Activated naive CD4-positive, alpha-beta T cell treated with anti-CD3 and anti-CD28 coated beads, Interleukin-2, amount 10 ng/mL, durations not matched to agents 7 days and 5 days (primary cell): ENCODE results near the gene SNX15.
A peak's percentile ranks its signal among the peaks of the same experiment; 100 is the strongest.

Experiments
- CTCF ChIA-PET: fragments of 350-600 bp; sonication (Branson Sonifier 250); formaldehyde crosslinking; loops from one replicate; lab custom pipeline; 2021; ENCODE audit warnings: antibody characterized with exemption; lab: Charles Lee
- DNase-seq: peaks from one replicate; pipeline ENCODE4 v3.0.0-alpha.2; 2020
- H3K27ac Mint-ChIP-seq: one replicate; pipeline ENCODE4 v1.8.0; 2021; ENCODE audit warnings: mild to moderate bottlenecking, moderate library complexity, mixed read lengths
- H3K27me3 Mint-ChIP-seq: one replicate; pipeline ENCODE4 v1.8.0; 2021; ENCODE audit warnings: mild to moderate bottlenecking, mixed read lengths
- H3K36me3 Mint-ChIP-seq: one replicate; pipeline ENCODE4 v1.8.0; 2021; ENCODE audit warnings: mixed read lengths
- H3K4me1 Mint-ChIP-seq: one replicate; pipeline ENCODE4 v1.8.0; 2021; ENCODE audit warnings: mixed read lengths
- H3K4me3 Mint-ChIP-seq: one replicate; pipeline ENCODE4 v1.8.0; 2021; ENCODE audit warnings: mild to moderate bottlenecking, moderate library complexity, mixed read lengths
- H3K9me3 Mint-ChIP-seq: one replicate; pipeline ENCODE4 v1.8.0; 2021; ENCODE audit warnings: mixed read lengths

The SNX15 gene

GRCh38 chr11:65067446-65067845 is 40.2 kb downstream of the SNX15 start:
- no peak for DNase-seq
- Mint-ChIP-seq H3K9me3 (no peaks in the 10 kb centered on the region), H3K4me1 (no peaks in the 10 kb centered on the region), H3K27ac (no peak overlapping the region), H3K36me3 (no peaks in the 10 kb centered on the region), H3K27me3 (peaks cover 3% of the 10 kb centered on the region), H3K4me3 (no peak overlapping the region)
- CTCF ChIA-PET: no interaction called here

DNA sequence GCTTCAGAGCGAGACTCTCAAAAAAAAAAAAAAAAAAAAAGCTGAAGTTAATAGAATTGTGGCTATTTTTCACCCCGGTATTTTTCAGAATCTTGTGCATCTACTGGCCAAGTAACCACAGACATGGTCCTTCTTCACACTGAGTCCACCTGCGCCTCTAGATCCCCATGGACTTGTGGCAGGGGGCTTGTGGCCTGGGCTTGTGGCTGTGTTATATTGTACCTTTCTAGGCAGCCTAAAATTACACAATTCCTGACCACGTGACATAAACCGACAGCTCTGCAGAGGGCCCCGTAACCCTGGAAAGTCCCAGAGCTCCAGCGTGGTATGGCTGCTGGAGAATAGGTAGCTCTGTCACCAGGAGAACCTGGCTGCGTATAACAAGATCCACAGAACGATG is 42.0 kb downstream of the SNX15 start:
- CTCF ChIA-PET: interaction anchor here (0.6 to 1.5 kb wide), 2 partner anchors 28 to 55 kb away, joined by 3 to 4 read pairs; partner anchors contain the start of genes ARL2 and SAC3D1
- H3K4me3 Mint-ChIP-seq: no peak overlapping the region
- DNase-seq: no peak
- no peaks in the 10 kb centered on the region for H3K4me1 Mint-ChIP-seq
- H3K9me3 Mint-ChIP-seq: no peaks in the 10 kb centered on the region
- H3K27ac Mint-ChIP-seq: no peak overlapping the region
- H3K36me3 Mint-ChIP-seq: no peaks in the 10 kb centered on the region
- no peaks in the 10 kb centered on the region for H3K27me3 Mint-ChIP-seq

GRCh38 chr11:65071907-65072630 is 44.8 kb downstream of the SNX15 start:
- Mint-ChIP-seq H3K4me1 (no peaks in the 10 kb centered on the region), H3K4me3 (no peak overlapping the region), H3K27ac (no peak overlapping the region), H3K9me3 (no peaks in the 10 kb centered on the region), H3K36me3 (peaks cover 11% of the 10 kb centered on the region), H3K27me3 (no peaks in the 10 kb centered on the region)
- DNase-seq: no peak
- CTCF ChIA-PET: interaction anchor here (0.6 kb wide), 1 partner anchor 31 kb away, joined by 3 read pairs; the partner anchor contains the start of gene SAC3D1

GRCh38 chr11:65072631-65072966 is 45.4 kb downstream of the SNX15 start:
- CTCF ChIA-PET: interaction anchor here (0.8 kb wide), 1 partner anchor 9 kb away, joined by 3 read pairs; no protein-coding TSS in a partner anchor
- no peak overlapping the region for H3K4me3 Mint-ChIP-seq

GRCh38 chr11:65077451-65077850 is 50.2 kb downstream of the SNX15 start:
- H3K4me1 Mint-ChIP-seq: peaks cover 43% of the 10 kb centered on the region
- H3K9me3 Mint-ChIP-seq: no peaks in the 10 kb centered on the region
- CTCF ChIA-PET: interaction anchor here (1.4 to 2.0 kb wide), 4 partner anchors 28 to 230 kb away, joined by 4 to 6 read pairs (median 4); no protein-coding TSS in a partner anchor
- peak overlapping the region; percentile 67 for H3K27ac Mint-ChIP-seq
- DNase-seq: no peak
- H3K36me3 Mint-ChIP-seq: peaks cover 49% of the 10 kb centered on the region
- H3K4me3 Mint-ChIP-seq: no peak overlapping the region
- H3K27me3 Mint-ChIP-seq: no peaks in the 10 kb centered on the region

More at GRCh38 chr11:65072631-65072966, 45.4 kb downstream of the SNX15 start:
- Mint-ChIP-seq H3K27me3 (no peaks in the 10 kb centered on the region), H3K36me3 (peaks cover 16% of the 10 kb centered on the region), H3K4me1 (peaks cover 2% of the 10 kb centered on the region), H3K27ac (no peak overlapping the region), H3K9me3 (no peaks in the 10 kb centered on the region)
- DNase-seq: no peak

GRCh38 chr11:65078151-65078550 is 50.9 kb downstream of the SNX15 start:
- peak overlapping the region; percentile 86 for H3K27ac Mint-ChIP-seq
- CTCF ChIA-PET: interaction anchor here (1.0 to 1.4 kb wide), 2 partner anchors 29 to 66 kb away, joined by 4 to 6 read pairs; no protein-coding TSS in a partner anchor
- no peak overlapping the region for H3K4me3 Mint-ChIP-seq
- peaks cover 55% of the 10 kb centered on the region for H3K36me3 Mint-ChIP-seq
- H3K4me1 Mint-ChIP-seq: peaks cover 50% of the 10 kb centered on the region
- peak; percentile 84 for DNase-seq
- H3K27me3 Mint-ChIP-seq: no peaks in the 10 kb centered on the region
- H3K9me3 Mint-ChIP-seq: no peaks in the 10 kb centered on the region

- peaks cover 55% of the 10 kb centered on the region for H3K4me1 Mint-ChIP-seq
- peaks cover 5% of the 10 kb centered on the region for H3K27me3 Mint-ChIP-seq
- H3K36me3 Mint-ChIP-seq: peaks cover 62% of the 10 kb centered on the region
- peak overlapping the region; percentile 86 for H3K27ac Mint-ChIP-seq
- CTCF ChIA-PET: interaction anchor here (1.0 kb wide), 1 partner anchor 67 kb away, joined by 6 read pairs; no protein-coding TSS in a partner anchor
- H3K9me3 Mint-ChIP-seq: no peaks in the 10 kb centered on the region
- H3K4me3 Mint-ChIP-seq: no peak overlapping the region
- no peak for DNase-seq
Observed at GRCh38 chr11:65078786-65079342, 51.6 kb downstream of the SNX15 start.

GRCh38 chr11:65083134-65083833 is 56.0 kb downstream of the SNX15 start:
- Mint-ChIP-seq H3K4me1 (peaks cover 66% of the 10 kb centered on the region), H3K27me3 (peaks cover 12% of the 10 kb centered on the region), H3K9me3 (no peaks in the 10 kb centered on the region), H3K36me3 (peaks cover 58% of the 10 kb centered on the region), H3K27ac (peak overlapping the region; percentile 96), H3K4me3 (peak overlapping the region; percentile 97)
- DNase-seq: peak; percentile 30
- CTCF ChIA-PET: interaction anchor here (1.0 to 2.2 kb wide), 6 partner anchors 16 to 69 kb away, joined by 3 to 8 read pairs (median 6); partner anchors contain the start of genes ARL2, TM7SF2 and ZNHIT2

GRCh38 chr11:65083834-65084597 is 56.8 kb downstream of the SNX15 start, which contains the start of the genes CDCA5 and ZFPL1:
Gene CDCA5, minus strand, starts transcription at chr11:65084040. Its CDS starts 62 bp downstream, at chr11:65083978.
Gene ZFPL1, plus strand, starts transcription at chr11:65084222. Its CDS starts 477 bp downstream, at chr11:65084699.
- Mint-ChIP-seq H3K4me1 (peaks cover 59% of the 10 kb centered on the region), H3K27ac (peak within 1 kb of the TSS; percentile 96), H3K27me3 (peaks cover 12% of the 10 kb centered on the region), H3K9me3 (no peaks in the 10 kb centered on the region), H3K4me3 (peak within 1 kb of the TSS; percentile 97), H3K36me3 (peaks cover 57% of the 10 kb centered on the region)
- CTCF ChIA-PET: interaction anchor here (1.3 to 2.2 kb wide), 5 partner anchors 15 to 70 kb away, joined by 4 to 8 read pairs (median 6); partner anchors contain the start of genes ARL2, TM7SF2 and ZNHIT2
- peak; percentile 96 for DNase-seq

- peaks cover 55% of the 10 kb centered on the region for H3K4me1 Mint-ChIP-seq
- CTCF ChIA-PET: interaction anchor here (0.8 to 1.7 kb wide), 3 partner anchors 10 to 28 kb away, joined by 3 to 6 read pairs (median 4); no protein-coding TSS in a partner anchor
Observed at GRCh38 chr11:65084598-65085375, 57.5 kb downstream of the SNX15 start.

DNA sequence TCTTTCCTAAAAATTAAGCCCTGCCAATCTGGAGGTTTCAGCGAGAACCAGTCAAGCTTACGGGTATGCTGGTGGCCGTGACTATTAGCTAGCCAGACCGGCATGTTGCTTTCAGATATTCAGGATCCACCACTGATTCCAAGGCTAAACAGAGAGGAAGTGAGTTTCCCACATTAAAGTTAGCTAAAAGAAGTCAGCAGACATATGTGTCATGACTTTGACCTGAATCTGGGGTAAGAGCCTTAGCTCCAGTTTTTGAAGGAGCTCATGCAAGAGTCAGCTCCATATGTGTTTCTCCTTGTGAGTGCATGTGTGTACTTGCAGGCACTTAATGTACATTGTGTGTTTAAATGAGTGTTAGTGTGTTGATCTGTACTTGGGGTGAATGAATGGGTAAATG is 58.2 kb downstream of the SNX15 start:
- Mint-ChIP-seq H3K36me3 (peaks cover 55% of the 10 kb centered on the region), H3K9me3 (no peaks in the 10 kb centered on the region), H3K27me3 (peaks cover 12% of the 10 kb centered on the region), H3K27ac (peak overlapping the region; percentile 96), H3K4me1 (peaks cover 50% of the 10 kb centered on the region), H3K4me3 (peak overlapping the region; percentile 97)
- no peak for DNase-seq
- CTCF ChIA-PET: interaction anchor here (0.8 to 1.7 kb wide), 3 partner anchors 9 to 27 kb away, joined by 3 to 6 read pairs (median 4); no protein-coding TSS in a partner anchor

More at GRCh38 chr11:65084598-65085375, 57.5 kb downstream of the SNX15 start:
- Mint-ChIP-seq H3K36me3 (peaks cover 57% of the 10 kb centered on the region), H3K27me3 (peaks cover 12% of the 10 kb centered on the region), H3K4me3 (peak overlapping the region; percentile 97), H3K27ac (peak overlapping the region; percentile 96), H3K9me3 (no peaks in the 10 kb centered on the region)
- DNase-seq: peak; percentile 24

DNA sequence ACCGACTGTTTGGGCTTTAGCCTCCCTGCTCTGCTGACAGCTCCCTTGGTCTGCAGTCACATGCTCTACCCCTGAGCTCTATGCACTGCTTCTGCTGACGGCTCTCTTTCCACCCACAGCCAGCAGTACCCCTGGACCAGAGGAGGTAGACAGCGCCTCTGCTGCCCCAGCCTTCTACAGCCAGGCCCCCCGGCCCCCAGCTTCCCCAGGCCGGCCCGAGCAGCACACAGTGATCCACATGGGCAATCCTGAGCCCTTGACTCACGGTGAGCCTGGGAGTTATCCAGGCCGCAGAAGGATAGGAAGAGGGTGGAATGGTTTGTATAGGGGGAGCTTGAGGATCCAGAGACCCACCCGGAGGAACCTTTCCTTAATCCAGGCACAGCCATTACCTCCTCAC is 59.6 kb downstream of the SNX15 start:
- Mint-ChIP-seq H3K36me3 (peaks cover 46% of the 10 kb centered on the region), H3K27me3 (peaks cover 12% of the 10 kb centered on the region), H3K9me3 (no peaks in the 10 kb centered on the region), H3K27ac (no peak overlapping the region), H3K4me3 (no peak overlapping the region), H3K4me1 (peaks cover 38% of the 10 kb centered on the region)
- CTCF ChIA-PET: no interaction called here
- DNase-seq: no peak
